ENCODE results near the gene BCORL1. TPM values are rescaled to one million over a fixed set of nuclear protein-coding genes. Genes with fewer than 3 reads are reported as not detected.

Gene BCORL1
- total RNA-seq, 1 donor from 2014 or later = 1.7 TPM

GRCh38 chrX:130002541-130002940 lies 20.1 kb downstream of the BCORL1 start:
- no peak for DNase-seq (ENCODE audit: low read depth)
- no peak overlapping the region for H3K4me3 ChIP-seq (ENCODE audit: low read depth, low read length)
- TF ChIP-seq CTCF (conservative IDR thresholded peaks at IDR 0.05; ENCODE audit: low read depth, low read length) = no peak

- DNase-seq (ENCODE audit: low read depth) = no peak
- TF ChIP-seq CTCF (conservative IDR thresholded peaks at IDR 0.05; ENCODE audit: low read depth, low read length) = no peak
- no peak overlapping the region for H3K4me3 ChIP-seq (ENCODE audit: low read depth, low read length)
Measured at GRCh38 chrX:130005089-130005807, 22.8 kb downstream of the BCORL1 start.

- no peak overlapping the region for H3K4me3 ChIP-seq (ENCODE audit: low read depth, low read length)
- TF ChIP-seq CTCF (conservative IDR thresholded peaks at IDR 0.05; ENCODE audit: low read depth, low read length) = no peak
- DNase-seq (ENCODE audit: low read depth) = no peak
Measured at GRCh38 chrX:130009658-130010223, 27.3 kb downstream of the BCORL1 start.

GRCh38 chrX:130012683-130013082 lies 30.2 kb downstream of the BCORL1 start:
- H3K4me3 ChIP-seq (ENCODE audit: low read depth, low read length) = no peak overlapping the region
- DNase-seq (ENCODE audit: low read depth) = no peak
- no peak for TF ChIP-seq CTCF (conservative IDR thresholded peaks at IDR 0.05; ENCODE audit: low read depth, low read length)

GRCh38 chrX:130013661-130014060 lies 31.2 kb downstream of the BCORL1 start:
- TF ChIP-seq CTCF (conservative IDR thresholded peaks at IDR 0.05; ENCODE audit: low read depth, low read length) = no peak
- no peak for DNase-seq (ENCODE audit: low read depth)
- no peak overlapping the region for H3K4me3 ChIP-seq (ENCODE audit: low read depth, low read length)

- H3K4me3 ChIP-seq (ENCODE audit: low read depth, low read length) = no peak overlapping the region
- no peak for TF ChIP-seq CTCF (conservative IDR thresholded peaks at IDR 0.05; ENCODE audit: low read depth, low read length)
- no peak for DNase-seq (ENCODE audit: low read depth)
Measured at GRCh38 chrX:130014356-130014755, 31.9 kb downstream of the BCORL1 start.

- TF ChIP-seq CTCF (conservative IDR thresholded peaks at IDR 0.05; ENCODE audit: low read depth, low read length) = no peak
- H3K4me3 ChIP-seq (ENCODE audit: low read depth, low read length) = no peak overlapping the region
- no peak for DNase-seq (ENCODE audit: low read depth)
Measured at GRCh38 chrX:130014770-130015169, 32.3 kb downstream of the BCORL1 start.
